HG03066 (cell line): ENCODE results near the gene EDIL3.

Experiments
- ATAC-seq: cut with Tn5 transposase; IDR thresholded peaks from one replicate; pipeline ENCODE4 v1.9.1; 2021; ENCODE audit warnings: low read depth; ENCODE audit not compliant: unreplicated experiment

EDIL3 gene

DNA sequence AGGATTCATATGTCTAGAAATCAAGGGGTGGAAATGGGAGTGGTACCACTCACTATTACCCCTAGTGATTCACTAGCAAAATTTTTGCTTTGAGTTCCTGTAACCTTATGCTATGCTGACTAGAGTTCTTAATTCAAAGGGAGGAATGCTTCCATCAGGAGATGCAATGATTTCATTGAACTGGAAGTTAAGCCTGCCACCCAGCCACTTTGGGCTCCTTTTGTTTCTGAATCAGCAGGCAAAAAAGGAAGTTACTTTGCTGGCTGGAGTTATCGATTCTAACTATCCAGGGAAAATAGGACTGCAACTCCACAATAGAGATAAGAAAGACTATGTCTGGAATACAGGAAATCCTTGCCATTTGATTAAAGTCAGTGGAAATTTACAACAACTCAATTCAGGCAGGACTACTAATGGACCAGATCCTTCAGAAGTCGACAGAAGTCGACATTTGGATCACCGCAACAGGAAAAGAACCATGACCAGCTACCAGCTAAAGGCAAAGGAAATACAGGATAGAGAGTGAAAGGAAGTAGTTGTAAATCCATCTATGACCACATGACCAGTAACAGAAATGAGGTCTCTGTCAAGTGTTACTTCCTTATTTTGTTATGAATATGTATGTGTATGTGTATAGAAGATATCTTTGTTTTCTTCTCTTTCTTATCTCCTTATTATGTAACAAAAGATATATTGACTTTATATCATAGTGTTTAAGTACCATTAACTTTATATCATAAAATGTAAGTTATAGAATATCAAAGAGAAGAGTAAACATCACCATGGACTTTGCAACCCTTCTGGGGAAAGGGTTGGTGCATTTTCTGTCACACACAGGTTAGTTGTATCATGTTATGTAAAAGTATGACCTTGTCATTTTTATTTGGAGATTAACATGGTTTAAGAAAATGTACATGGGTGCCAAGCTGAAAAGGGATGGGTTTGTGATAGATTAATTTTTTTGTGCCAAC is 465.3 kb downstream of the EDIL3 start:
- ATAC-seq = no peak

DNA sequence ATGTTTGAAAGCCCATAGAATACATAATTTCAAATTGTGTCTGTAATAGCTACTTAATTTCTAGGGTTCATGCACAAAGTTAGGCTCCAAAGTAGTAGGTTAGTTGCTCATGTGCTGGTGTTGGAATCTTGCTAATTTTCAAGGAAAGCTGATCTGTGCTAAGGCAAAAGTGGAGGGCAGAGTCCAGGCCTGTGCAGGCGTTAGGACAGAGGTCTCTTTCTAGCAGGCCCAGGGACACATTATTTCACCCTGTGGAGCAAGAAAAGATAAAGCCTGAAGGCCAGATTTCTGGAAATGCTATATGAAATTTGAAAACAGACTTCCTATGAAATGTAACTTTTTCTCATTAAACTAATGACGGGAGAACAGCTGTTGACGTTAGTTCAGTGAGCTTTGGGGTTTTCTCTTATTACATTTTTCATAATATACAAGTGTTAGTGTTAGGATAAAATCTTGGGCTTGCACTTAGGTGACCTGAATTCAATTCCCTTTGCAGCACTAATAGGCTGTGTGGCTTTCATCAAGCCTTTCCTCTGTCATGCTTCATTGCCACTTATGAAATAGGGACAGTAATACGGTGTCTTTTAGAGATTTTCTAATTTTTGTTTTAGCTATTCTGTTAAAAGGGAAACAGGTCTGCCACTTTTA is 467.3 kb downstream of the EDIL3 start:
- ATAC-seq = no peak

DNA sequence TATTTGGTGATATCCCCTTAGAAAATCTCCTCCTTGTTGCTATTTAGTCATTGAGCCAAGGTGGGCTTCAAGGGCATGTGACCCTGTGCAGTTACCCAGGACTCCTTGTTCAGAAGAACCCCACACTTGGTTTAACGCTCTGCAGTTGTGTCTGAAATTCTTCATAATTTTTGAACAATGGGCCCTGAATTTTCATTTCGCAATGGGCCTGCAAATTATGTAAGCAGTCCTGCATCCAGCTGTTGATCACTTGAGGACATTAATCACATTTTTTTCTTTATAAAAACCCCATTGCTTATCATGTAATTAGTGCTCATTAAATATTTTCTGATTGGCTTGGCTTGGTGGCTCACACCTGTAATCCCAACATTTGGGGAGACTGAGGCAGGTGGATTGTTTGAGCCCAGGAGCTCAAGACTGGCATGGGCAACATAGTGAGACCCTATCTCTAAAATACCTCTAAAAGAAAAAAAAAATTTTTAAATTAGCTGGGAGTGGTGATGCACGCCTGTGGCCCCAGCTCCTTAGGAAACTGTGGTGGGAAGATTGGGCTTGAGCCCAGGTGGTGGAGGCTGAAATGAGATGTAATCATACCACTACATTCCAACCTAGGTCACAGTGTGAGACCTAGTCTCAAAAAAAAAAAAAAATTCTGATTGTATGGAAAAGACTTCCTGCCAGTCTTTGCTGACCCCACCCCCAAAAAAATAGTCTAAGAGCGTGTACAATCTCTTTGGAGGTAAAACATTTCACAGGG is 469.8 kb downstream of the EDIL3 start:
- no peak for ATAC-seq

DNA sequence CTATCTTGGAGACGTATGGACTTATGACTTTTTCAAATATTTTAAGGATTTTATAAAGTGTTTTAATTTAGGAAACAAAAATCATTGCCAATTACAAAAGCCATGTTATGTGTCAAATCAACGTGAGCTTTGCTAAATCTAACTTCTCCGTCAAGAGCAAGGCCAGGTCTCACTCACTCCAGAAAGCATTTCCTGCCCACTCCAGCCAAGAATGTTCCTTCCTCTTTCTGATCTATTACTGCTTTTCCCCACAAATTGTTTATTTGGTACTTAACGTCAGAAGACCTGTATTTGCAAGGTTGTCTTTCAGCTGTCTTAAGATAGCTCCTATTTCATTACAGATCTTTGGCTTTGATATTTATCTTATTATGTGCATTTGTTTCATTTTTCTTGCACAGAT is 470.5 kb downstream of the EDIL3 start:
- no peak for ATAC-seq

DNA sequence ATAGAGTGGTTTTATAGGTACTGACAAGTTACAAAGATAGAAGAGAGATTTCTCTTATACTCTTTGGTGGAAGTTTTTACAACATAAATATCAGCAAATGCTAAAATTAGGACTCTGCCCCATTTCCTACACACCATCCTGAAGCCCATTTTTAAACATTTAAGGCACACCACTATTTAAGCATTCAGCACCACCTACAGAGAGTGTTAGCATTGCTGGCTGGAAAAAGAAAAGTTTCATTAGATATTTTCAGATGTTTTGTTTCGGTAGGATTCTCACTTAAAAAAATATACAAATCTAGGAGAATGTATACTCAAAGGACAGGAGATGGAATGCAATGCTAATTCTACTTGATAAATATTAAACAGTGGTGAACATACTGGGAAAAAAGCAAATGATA is 471.1 kb downstream of the EDIL3 start:
- no peak for ATAC-seq

DNA sequence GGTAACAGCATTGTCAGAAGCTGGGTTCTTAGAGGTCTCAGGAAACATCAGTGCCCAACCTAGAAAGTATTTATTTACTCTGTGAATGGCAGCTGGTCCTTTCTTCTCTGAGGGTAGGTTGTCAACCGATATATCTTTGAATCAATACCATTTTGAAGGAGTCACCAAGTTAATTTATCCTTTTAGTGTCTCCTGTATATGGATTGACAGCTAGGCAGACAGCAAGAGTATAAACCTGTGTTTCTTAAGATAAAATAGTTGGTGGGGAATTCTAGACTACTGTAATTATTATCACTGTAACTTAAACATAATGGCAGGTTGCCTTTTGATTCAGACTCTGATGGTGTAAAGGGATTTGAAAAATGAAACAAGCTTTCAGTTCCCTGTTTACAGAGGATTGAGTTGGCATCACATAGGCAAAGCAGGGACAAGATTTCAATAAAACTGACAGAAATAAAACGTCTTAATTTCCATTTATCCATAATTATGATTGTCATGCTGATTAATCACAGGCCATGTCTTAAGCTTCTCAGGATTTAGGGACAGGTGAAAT is 473.2 kb downstream of the EDIL3 start:
- ATAC-seq = no peak

DNA sequence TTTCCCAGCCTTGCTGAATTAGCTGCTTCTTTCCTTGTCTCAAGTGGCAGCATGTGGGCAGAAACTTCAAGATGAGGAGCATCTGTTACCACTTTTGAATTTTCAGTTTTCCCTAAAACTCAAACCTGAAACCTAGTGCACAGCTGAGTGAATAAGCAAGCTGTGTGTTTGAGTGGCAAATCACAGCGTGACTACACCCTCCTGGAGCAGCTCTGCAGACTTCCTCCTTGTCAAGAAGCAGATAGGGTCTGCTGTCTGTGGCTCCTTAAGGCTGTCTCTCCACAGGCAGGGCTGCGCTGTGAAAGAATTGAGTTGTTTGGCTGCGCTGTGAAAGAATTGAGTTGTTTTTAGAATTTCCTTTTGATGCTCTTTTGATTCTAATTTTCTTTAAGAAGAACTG is 484.4 kb downstream of the EDIL3 start:
- ATAC-seq = no peak

DNA sequence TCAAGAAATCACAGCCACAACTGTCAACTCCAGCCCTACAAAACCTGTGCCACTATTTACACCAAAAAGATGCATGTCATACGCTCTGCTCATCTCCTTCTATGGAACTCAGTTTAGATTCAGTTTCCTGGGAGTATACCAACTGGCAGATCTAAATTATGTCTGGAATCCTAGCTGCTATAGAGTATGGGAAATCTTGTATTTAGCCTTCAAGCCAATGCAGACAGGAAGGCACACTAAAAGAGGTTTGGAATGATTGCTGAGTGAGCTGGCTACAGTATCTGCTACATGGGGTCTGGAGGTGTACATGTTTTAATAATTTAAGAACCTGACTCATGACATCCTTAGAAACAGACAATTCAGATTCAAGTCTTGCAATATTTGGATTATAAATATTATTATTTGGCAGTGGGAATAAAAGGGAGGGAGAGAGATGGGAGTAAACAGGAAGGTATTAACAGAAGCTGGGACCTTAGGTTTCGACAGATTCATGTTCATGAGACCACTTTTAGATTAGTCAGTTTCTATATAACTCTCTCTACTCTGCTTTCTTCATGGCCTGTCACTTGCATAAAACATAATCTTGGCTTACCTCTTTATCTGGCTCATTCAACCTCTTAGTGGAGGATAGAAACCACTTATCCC is 485.2 kb downstream of the EDIL3 start:
- no peak for ATAC-seq

DNA sequence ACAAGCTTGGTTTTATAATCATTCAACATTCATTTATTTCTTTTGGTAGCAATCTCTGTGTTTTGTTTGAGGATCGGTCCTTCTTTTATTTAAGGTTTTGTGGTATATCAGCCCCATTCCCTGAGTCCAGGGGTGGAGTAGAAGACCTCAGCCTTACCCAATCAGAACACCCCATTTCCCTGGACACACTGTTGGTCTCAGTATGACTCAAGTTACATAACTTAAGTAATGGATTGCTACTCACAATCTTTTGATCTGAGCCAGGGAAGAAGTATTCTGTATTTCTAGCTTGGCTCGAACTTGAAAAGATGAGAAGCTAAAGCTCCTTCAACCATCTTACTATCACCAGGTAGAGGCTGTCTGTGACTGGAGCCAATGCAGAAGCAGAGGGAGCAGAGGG is 488.8 kb downstream of the EDIL3 start:
- ATAC-seq = no peak

DNA sequence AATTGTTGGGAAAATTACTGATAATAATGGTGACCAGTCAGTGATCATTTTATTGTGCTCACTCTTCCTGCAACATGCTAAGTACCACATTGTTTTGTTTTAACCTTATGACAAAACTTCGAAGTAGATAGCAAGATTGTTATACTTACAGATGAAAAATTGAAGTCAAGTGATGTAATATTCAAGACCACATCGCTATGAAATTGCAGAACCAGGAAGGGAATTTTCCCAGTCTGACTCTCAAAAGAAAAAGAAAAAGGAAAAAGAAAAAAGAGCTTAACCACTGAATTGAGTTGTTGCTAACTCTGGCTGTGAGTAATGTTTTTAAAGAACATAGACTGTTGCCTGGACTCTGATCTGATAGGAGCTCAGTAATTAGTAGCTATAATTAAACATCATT is 493.4 kb downstream of the EDIL3 start:
- no peak for ATAC-seq
